Omental fat pad (tissue), 4 donors: ENCODE measurements around the gene SPDYE4. TPM values are rescaled to one million over a fixed set of nuclear protein-coding genes. Genes with fewer than 3 reads are reported as not detected.

Experiments
- ATAC-seq: fragments of 150-250 bp; one replicate; pipeline ENCODE4 v1.9.1; 2016; ENCODE audit warnings: mild to moderate bottlenecking, moderate library complexity; ENCODE audit not compliant: low FRiP score
- DNase-seq: peaks from one replicate; pipeline ENCODE4 v3.0.0-alpha.2; 2019; ENCODE audit warnings: low spot score
- total RNA-seq, 4 donors: library from RNA; depleted of rRNA; stranded (reverse); fragments of >200 nt; gene quantifications; one replicate each; pipeline ENCODE4 v1.1.0, GENCODE V29; 2016
- TF ChIP-seq, protein P1 (sequence below), 3 donors: fragments of 450-650 bp; IDR thresholded peaks; one replicate each; pipeline ENCODE4 v1.5.1; 2016 to 2017; ENCODE audit warnings: antibody characterized with exemption in 3 of 3, mild to moderate bottlenecking in 3 of 3, moderate library complexity in 2 of 3

The SPDYE4 gene
- total RNA-seq, 4 donors from 2014 or later, result not detected

GRCh38 chr17:8799570-8800212 lies 41.3 kb upstream of the SPDYE4 start:
- TF ChIP-seq, protein P1, sequence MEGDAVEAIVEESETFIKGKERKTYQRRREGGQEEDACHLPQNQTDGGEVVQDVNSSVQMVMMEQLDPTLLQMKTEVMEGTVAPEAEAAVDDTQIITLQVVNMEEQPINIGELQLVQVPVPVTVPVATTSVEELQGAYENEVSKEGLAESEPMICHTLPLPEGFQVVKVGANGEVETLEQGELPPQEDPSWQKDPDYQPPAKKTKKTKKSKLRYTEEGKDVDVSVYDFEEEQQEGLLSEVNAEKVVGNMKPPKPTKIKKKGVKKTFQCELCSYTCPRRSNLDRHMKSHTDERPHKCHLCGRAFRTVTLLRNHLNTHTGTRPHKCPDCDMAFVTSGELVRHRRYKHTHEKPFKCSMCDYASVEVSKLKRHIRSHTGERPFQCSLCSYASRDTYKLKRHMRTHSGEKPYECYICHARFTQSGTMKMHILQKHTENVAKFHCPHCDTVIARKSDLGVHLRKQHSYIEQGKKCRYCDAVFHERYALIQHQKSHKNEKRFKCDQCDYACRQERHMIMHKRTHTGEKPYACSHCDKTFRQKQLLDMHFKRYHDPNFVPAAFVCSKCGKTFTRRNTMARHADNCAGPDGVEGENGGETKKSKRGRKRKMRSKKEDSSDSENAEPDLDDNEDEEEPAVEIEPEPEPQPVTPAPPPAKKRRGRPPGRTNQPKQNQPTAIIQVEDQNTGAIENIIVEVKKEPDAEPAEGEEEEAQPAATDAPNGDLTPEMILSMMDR (IDR thresholded peaks at IDR 0.05), result no peak
- ATAC-seq (peak; percentile 15), DNase-seq (no peak)

- ATAC-seq, result peak; percentile 12
- TF ChIP-seq, protein P1 (IDR thresholded peaks at IDR 0.05), result no peak
- DNase-seq, result no peak
Measured at GRCh38 chr17:8798846-8799569, 40.7 kb upstream of the SPDYE4 start, which contains the start of gene MFSD6L. Gene MFSD6L (minus strand): TSS chr17:8799365. CDS start chr17:8799120, 245 bp downstream.

DNA sequence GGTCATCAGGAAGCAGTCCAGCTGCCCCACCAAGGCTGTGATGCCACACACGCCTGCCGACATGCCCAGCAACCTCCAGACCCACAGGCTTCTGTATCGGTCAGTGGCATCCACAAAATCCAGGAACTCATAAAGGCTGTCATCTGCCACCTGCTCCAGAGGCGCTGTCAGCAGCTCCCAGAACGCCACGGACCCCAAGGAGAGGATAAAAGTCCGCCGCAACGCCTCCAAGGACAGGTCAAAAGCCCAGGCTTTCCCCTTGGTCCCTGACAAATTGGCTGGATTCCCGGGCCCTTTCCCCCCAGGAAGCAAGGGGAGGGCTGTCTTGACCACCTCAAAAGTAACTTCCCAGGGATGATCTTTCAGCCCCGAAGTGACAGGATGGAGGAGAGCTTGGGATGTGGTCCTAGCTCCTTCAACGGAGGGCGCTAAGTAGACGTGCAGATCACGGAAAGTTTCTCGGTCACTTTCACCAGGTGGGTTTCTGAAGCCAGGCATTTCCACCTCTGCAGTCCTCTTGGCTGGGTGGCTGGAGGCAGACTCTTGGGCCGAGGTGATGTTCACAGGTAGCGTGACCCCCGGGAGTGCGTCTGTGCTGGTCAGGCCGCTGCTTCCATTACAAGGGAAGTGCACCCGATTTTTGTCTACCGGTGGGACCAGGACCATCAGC lies 40.0 kb upstream of the SPDYE4 start:
- no peak for DNase-seq
- TF ChIP-seq, protein P1 (IDR thresholded peaks at IDR 0.05), result no peak
- no peak for ATAC-seq

DNA sequence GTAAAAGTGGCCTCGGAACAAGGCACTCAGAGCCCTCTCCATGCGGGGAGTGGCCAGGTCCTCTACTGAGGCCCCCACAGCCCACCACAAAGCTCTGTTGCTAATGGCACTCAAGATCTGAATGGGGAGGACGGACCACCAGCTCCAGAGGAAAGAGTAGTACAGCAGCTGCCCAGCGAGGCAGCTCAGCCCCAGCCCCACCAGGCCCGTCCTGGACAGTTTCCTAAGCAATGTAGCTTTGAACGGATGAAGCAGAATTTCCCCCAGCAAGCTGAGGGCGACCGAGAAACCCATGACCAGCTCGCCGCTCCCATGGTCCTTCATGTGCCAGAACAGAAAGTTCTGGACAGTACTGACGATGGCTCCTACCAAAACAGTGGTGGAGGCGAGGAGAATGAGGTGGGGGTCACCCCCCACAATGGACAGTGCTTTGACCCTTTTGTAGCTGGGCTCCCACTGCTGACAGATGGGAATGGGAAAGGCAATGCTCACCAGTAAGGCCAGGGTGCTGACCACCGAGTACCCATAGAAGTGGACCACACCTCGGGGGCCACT lies 39.4 kb upstream of the SPDYE4 start:
- DNase-seq, result no peak
- no peak for ATAC-seq
- TF ChIP-seq, protein P1 (IDR thresholded peaks at IDR 0.05), result no peak

DNA sequence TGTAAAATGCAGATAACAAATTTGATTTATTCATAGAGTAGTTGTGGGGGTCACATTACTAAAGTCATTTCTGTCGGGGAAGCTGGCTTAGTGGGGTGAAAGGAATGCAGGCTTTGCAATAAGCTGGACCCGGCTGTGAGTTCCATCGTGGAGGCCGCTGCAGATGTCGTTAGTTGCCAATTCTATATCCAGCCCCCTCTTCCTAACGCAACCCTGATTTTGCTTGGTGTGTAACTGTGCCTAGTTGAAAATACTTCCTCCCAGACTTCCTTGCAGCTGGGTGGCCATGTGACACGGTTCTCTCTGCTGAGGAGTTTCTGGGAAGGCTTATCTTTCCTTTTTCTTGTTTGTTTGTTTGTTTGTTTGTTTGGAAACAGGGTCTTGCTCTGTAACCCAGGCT lies 36.3 kb upstream of the SPDYE4 start:
- no peak for ATAC-seq
- TF ChIP-seq, protein P1 (IDR thresholded peaks at IDR 0.05), result no peak
- no peak for DNase-seq

GRCh38 chr17:8793649-8794048 lies 35.3 kb upstream of the SPDYE4 start:
- ATAC-seq (no peak), DNase-seq (no peak)
- TF ChIP-seq, protein P1 (IDR thresholded peaks at IDR 0.05), result no peak
